Stomach (tissue), 9 donors: ENCODE data around the gene CCDC83. TPM values are rescaled to one million over a fixed set of nuclear protein-coding genes. Genes with fewer than 3 reads are reported as not detected.

Source experiments
- DNase-seq, 2 donors: peaks; one replicate each; pipeline versions ENCODE4 v3.0.0 to v3.0.0-alpha.2; 2013 to 2019
- H3K27ac ChIP-seq, 5 donors: fragments of 200-600 bp in 4 of 5; sonication (generic) in 4 of 5; one replicate each; pipeline ENCODE4 v1.5.1; 2013 to 2019; ENCODE audit warnings: mild to moderate bottlenecking in 1 of 5, moderate library complexity in 1 of 5
- H3K27me3 ChIP-seq, 3 donors: fragments of 200-600 bp; sonication (generic); one replicate each; pipeline ENCODE4 v1.5.1; 2017 to 2019; ENCODE audit warnings: mixed run types in 1 of 3
- H3K36me3 ChIP-seq, 4 donors: fragments of 200-600 bp; sonication (generic); 1 replicate in 3 of 4; 2 replicates in 1 of 4; pipeline ENCODE4 v1.5.1; 2016 to 2019
- H3K4me1 ChIP-seq, 4 donors: fragments of 200-600 bp; sonication (generic); one replicate each; pipeline ENCODE4 v1.5.1; 2016 to 2019
- H3K4me3 ChIP-seq, 4 donors: fragments of 200-600 bp; sonication (generic) in 3 of 4; one replicate each; pipeline ENCODE4 v1.5.1; 2016 to 2019; ENCODE audit warnings: mild to moderate bottlenecking in 1 of 4
- H3K9me3 ChIP-seq, 4 donors: fragments of 200-600 bp; sonication (generic); one replicate each; pipeline ENCODE4 v1.5.1; 2016 to 2019
- CTCF ChIP-seq, 7 experiments: fragments of 450-650 bp in 4 of 7; fragments of 200-600 bp in 3 of 7; sonication (generic) in 3 of 7; IDR thresholded peaks; one replicate each; pipeline ENCODE4 v1.5.1; 2016 to 2019; ENCODE audit warnings: antibody characterized with exemption in 7 of 7, control low read depth in 2 of 7, mild to moderate bottlenecking in 1 of 7
- EP300 ChIP-seq: sonication (generic); formaldehyde crosslinking; IDR thresholded peaks from one replicate; pipeline ENCODE4 v1.6.1; 2017; ENCODE audit warnings: antibody characterized with exemption
- POLR2A ChIP-seq, 4 donors: fragments of 450-650 bp; IDR thresholded peaks; one replicate each; pipeline ENCODE4 v1.6.1; 2016; ENCODE audit warnings: antibody characterized with exemption in 4 of 4, control low read depth in 2 of 4, mild to moderate bottlenecking in 1 of 4, moderate library complexity in 1 of 4
- POLR2AphosphoS5 ChIP-seq, 3 donors: sonication (generic); formaldehyde crosslinking; IDR thresholded peaks; one replicate each; pipeline ENCODE4 v1.6.1; 2016; ENCODE audit warnings: antibody characterized with exemption in 3 of 3
- WGBS, 5 donors: extraction: QIAGEN DNeasy Blood & Tissue Kit in 3 of 5; methylation state at CpG; one replicate each; pipeline versions ENCODE4 v1.1.5 to v1.1.7; 2013 to 2018; 5-methylcytosine and 5-hydroxymethylcytosine counted together
- intact Hi-C: fragments of 100-400 bp; cut with DNase I; formaldehyde crosslinking; loops from one replicate; pipeline ENCODE4 v1.15.1; 2023; ENCODE audit warnings: low total_unique reads
- polyA plus RNA-seq, 3 donors: library from polyadenylated mRNA; stranded (reverse); fragments of 200-250 nt; gene quantifications; one replicate each; pipeline ENCODE4 v1.2.3, GENCODE V29; 2013
- total RNA-seq, 5 donors: library from RNA; depleted of rRNA; stranded (reverse); fragments of >200 nt; gene quantifications; one replicate each; pipeline versions ENCODE4 v1.1.0 to v1.2.3, GENCODE V29; 2014 to 2016
- donor health status: healthy with polysubstance abuse.
- donor health status: Bipolar disorder and iron deficiency.
- donor health status: healthy.

The CCDC83 gene
- total and polyA plus RNA-seq, 8 donors: 0.45 to 2.6 TPM; not detected in 6

GRCh38 chr11:85948884-85949283 lies 93.7 kb downstream of the CCDC83 start:
- no peak overlapping the region for H3K27ac ChIP-seq

GRCh38 chr11:85949798-85950197 lies 94.6 kb downstream of the CCDC83 start:
- peaks cover 0 to 17% (median 8%) of the 10 kb centered on the region in 4 donors for H3K36me3 ChIP-seq
- H3K27me3 ChIP-seq: no peaks in the 10 kb centered on the region
- 75 to 92% (median 81%) methylated on average over 1 of the region's 1 CpG for WGBS, 5 donors
- TF ChIP-seq POLR2AphosphoS5 (IDR thresholded peaks at IDR 0.05) (no peak), POLR2A (IDR thresholded peaks at IDR 0.05) (no peak), EP300 (no peak), CTCF (IDR thresholded peaks at IDR 0.05) (no peak)
- H3K27ac ChIP-seq: no peak overlapping the region
- no peak for DNase-seq
- H3K9me3 ChIP-seq: no peaks in the 10 kb centered on the region
- H3K4me3 ChIP-seq: no peak overlapping the region
- intact Hi-C loops: loop anchor here (10.0 kb wide), 1 partner anchor 265 kb away; no protein-coding TSS in a partner anchor
- peaks cover 0 to 26% (median 7%) of the 10 kb centered on the region in 4 donors for H3K4me1 ChIP-seq

More at GRCh38 chr11:85948884-85949283, 93.7 kb downstream of the CCDC83 start:
- Histone ChIP-seq H3K36me3 (peaks cover 0 to 7% (median 1%) of the 10 kb centered on the region in 4 donors), H3K4me3 (no peak overlapping the region), H3K4me1 (peaks cover 0 to 26% (median 7%) of the 10 kb centered on the region in 4 donors), H3K27me3 (no peaks in the 10 kb centered on the region), H3K9me3 (no peaks in the 10 kb centered on the region)
- intact Hi-C loops: loop anchor here (10.0 kb wide), 1 partner anchor 266 kb away; no protein-coding TSS in a partner anchor
- DNase-seq: no peak
- 69 to 88% (median 77%) methylated on average over 2 of the region's 2 CpGs for WGBS, 5 donors
- TF ChIP-seq EP300: no peak
- TF ChIP-seq POLR2AphosphoS5 (IDR thresholded peaks at IDR 0.05): no peak
- TF ChIP-seq CTCF (IDR thresholded peaks at IDR 0.05): no peak
- no peak for TF ChIP-seq POLR2A (IDR thresholded peaks at IDR 0.05)

- H3K4me1 ChIP-seq: peaks cover 0 to 26% (median 9%) of the 10 kb centered on the region in 4 donors
- intact Hi-C loops: no loop called here
- no peak for DNase-seq
- H3K9me3 ChIP-seq: no peaks in the 10 kb centered on the region
- peaks cover 0 to 23% (median 14%) of the 10 kb centered on the region in 4 donors for H3K36me3 ChIP-seq
- no peaks in the 10 kb centered on the region for H3K27me3 ChIP-seq
- no peak overlapping the region for H3K4me3 ChIP-seq
- WGBS, 5 donors: 94 to 98% (median 96%) methylated on average over 8 of the region's 8 CpGs
- TF ChIP-seq CTCF (IDR thresholded peaks at IDR 0.05) (no peak), POLR2A (IDR thresholded peaks at IDR 0.05) (no peak), POLR2AphosphoS5 (IDR thresholded peaks at IDR 0.05) (no peak), EP300 (no peak)
- no peak overlapping the region for H3K27ac ChIP-seq
Observed at GRCh38 chr11:85950317-85951048, 95.3 kb downstream of the CCDC83 start.

- Histone ChIP-seq H3K27me3 (no peaks in the 10 kb centered on the region), H3K27ac (no peak overlapping the region), H3K4me1 (peaks cover 0 to 26% (median 12%) of the 10 kb centered on the region in 4 donors), H3K9me3 (no peaks in the 10 kb centered on the region), H3K36me3 (peaks cover 0 to 29% (median 20%) of the 10 kb centered on the region in 4 donors), H3K4me3 (no peak overlapping the region)
- DNase-seq: no peak
- intact Hi-C loops: no loop called here
- WGBS, 5 donors: 90 to 98% (median 94%) methylated on average over 4 of the region's 4 CpGs
- TF ChIP-seq EP300 (no peak), POLR2AphosphoS5 (IDR thresholded peaks at IDR 0.05) (no peak), POLR2A (IDR thresholded peaks at IDR 0.05) (no peak), CTCF (IDR thresholded peaks at IDR 0.05) (no peak)
Observed at GRCh38 chr11:85951049-85951405, 95.8 kb downstream of the CCDC83 start.
